Erythroblast (primary cell): ENCODE results near the gene FHAD1.
"Not testable (repeated sequence)": the region's sequence is repeated elsewhere in the genome, so short reads cannot be mapped to it uniquely, and the experiment has no call there.

Source experiments
- DNase-seq, 2 experiments: peaks; one replicate each; lab custom pipeline; 2025; lab: John Stamatoyannopoulos, UW
- GATA1 ChIP-seq: IDR thresholded peaks from 2 replicates; pipeline ENCODE4 v1.6.1; 2011; ENCODE audit warnings: low read depth, mild to moderate bottlenecking, control low read depth, low read length, moderate library complexity
- POLR2A ChIP-seq: IDR thresholded peaks from 2 replicates; pipeline ENCODE4 v1.6.1; 2011; ENCODE audit warnings: mild to moderate bottlenecking, low read length

FHAD1 gene

GRCh38 chr1:15380601-15381508 is 133.8 kb downstream of the FHAD1 start:
- no peak for TF ChIP-seq GATA1
- no peak for TF ChIP-seq POLR2A
- no peak for DNase-seq

- no peak for DNase-seq
- TF ChIP-seq GATA1: no peak
These were observed 134.8 kb downstream of the FHAD1 start for GRCh38 chr1:15381805-15382204.

- no peak for DNase-seq
- no peak for TF ChIP-seq POLR2A
- no peak for TF ChIP-seq GATA1
These were observed 135.8 kb downstream of the FHAD1 start for GRCh38 chr1:15382601-15383518.

- no peak for DNase-seq
- no peak for TF ChIP-seq POLR2A
- TF ChIP-seq GATA1: no peak
These were observed 136.8 kb downstream of the FHAD1 start for GRCh38 chr1:15383810-15384209.

GRCh38 chr1:15384301-15384901 is 137.4 kb downstream of the FHAD1 start:
- no peak for DNase-seq
- TF ChIP-seq GATA1 (no peak), POLR2A (no peak)

- TF ChIP-seq GATA1 (no peak), POLR2A (no peak)
- no peak for DNase-seq
These were observed 138.4 kb downstream of the FHAD1 start for GRCh38 chr1:15385420-15385819.

GRCh38 chr1:15386164-15386749 is 139.2 kb downstream of the FHAD1 start:
- no peak for DNase-seq
- TF ChIP-seq POLR2A (no peak), GATA1 (no peak)

GRCh38 chr1:15388201-15388880 is 141.3 kb downstream of the FHAD1 start:
- DNase-seq: no peak
- TF ChIP-seq POLR2A: no peak
- no peak for TF ChIP-seq GATA1

GRCh38 chr1:15389828-15390227 is 142.8 kb downstream of the FHAD1 start:
- DNase-seq: not testable (repeated sequence)

- TF ChIP-seq POLR2A (no peak), GATA1 (no peak)
- no peak for DNase-seq
These were observed 143.6 kb downstream of the FHAD1 start for GRCh38 chr1:15390667-15391066.

- no peak for DNase-seq
- TF ChIP-seq POLR2A: no peak
- TF ChIP-seq GATA1: no peak
These were observed 144.3 kb downstream of the FHAD1 start for GRCh38 chr1:15391366-15391765.

- no peak for TF ChIP-seq GATA1
- TF ChIP-seq POLR2A: no peak
These were observed 146.6 kb downstream of the FHAD1 start for GRCh38 chr1:15393475-15394257.

More at GRCh38 chr1:15393475-15394257, 146.6 kb downstream of the FHAD1 start:
- DNase-seq: no peak
